ENCODE results near the gene CRKL.

Gene CRKL

DNA sequence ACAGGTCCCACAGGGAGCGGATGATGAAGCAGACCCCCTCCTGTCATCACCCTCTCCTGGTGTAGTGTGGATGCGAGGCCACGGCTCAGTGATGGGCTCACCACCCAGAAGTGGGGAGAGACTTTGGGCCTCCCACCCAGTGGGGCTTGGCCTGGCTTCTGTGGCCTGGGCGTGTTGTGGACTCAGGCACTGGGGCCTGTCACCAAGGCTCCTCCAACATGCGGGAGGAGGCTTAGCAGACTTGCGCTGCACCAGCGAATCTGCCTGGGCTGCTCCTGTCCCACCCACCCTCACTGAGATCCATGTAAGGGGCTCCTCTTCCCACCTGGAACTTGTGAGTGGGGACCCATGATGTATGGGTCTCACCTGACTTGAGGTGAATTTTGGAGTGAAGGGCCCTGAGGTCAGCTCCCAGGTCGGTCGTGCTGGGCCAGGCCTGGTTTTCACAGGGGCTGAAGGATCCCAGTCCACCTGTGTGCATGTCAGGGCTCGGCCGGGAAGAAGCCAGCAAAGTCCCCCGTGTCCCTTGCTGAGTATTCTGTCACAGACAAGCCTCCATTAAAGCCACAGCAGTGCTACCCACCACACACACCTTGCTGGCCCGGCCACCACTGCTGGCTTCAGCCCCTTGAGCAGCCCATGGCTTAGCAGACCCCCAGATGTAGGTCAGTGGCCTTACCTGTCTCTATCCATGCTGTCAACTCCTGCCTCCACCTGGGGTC, 80.5 kb downstream of the CRKL start:
- no peak for DNase-seq (ENCODE audit: low read depth)

- no peak for DNase-seq (ENCODE audit: low read depth)
These were observed 81.5 kb downstream of the CRKL start for GRCh38 chr22:20998411-20999336.

GRCh38 chr22:20999350-21000206, 82.4 kb downstream of the CRKL start:
- DNase-seq (ENCODE audit: low read depth) = no peak

DNA sequence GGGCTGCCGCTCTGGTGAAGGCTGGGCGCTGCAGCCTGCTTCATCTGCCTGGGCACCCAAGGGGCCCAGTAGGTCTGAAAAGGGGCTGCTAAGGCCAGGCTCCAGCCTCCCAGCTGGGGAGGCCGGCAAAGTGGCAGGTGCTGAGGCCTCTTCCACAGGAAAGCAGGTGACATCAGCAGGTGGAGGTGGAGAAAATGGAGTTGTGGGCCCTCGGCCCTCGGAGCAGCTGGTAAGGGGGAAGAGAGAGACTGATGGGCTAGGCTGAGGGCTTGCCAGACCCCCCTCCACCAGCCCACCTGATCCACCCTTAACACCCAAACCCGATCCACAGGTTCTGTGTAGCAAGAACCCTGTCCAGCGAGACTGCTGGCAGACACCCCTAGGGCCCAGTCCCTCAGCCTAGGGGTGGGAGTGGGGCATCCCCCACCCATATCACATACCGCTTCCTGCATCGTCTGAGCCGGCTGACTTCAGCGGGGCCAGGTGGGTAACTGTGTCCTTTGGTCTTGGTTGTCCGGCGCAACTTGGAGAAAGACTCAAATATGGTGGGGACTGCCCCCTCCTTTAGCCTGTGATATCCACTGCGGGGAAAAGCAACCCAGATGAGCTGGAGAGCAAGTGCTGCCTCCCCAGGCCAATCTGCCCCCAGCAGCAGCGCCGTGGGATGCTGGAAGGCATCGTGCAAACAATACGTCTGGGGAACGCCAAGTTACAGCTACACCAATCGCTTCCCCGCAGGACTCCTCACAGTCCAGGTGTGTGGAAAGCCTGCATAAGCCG, 83.2 kb downstream of the CRKL start:
- no peak for DNase-seq (ENCODE audit: low read depth)

GRCh38 chr22:21000987-21001600, 83.9 kb downstream of the CRKL start:
- no peak for DNase-seq (ENCODE audit: low read depth)

DNA sequence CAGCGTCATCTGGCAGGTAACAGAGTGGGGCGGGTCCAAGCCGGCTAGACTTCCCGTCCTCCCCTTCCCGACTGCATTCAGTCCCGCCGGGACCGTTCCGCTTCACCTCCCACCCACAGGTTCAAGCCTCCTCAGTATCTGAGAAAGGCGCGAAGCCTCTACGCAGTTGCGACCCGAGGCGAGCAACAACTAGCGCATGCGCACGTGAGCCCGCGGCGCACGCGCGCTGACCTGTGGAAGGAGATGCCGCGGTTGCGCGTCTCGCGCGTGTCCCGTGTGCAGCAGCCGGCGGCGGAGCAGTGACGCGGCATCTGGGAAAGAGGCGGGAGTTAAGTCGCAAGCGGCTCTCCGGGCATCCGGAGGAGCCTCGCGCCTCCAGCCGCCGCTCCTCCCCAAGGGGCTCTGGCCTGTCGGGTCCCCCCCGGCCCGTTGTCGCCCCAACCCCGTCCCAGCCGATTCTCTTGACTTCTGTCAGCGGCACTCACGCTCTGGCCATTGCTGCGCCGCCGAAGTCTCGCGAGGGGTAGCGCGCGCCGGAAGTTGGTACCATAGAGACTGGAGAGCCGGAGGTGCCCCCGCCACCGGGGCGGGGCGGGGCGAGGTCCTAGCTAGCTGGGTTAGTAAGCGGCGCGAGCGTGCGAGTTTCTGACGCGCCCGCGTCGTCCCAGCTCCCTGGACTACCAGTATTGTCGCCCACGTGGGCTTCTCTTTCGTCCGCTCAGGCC, 84.6 kb downstream of the CRKL start, which contains the start of gene THAP7:
Gene THAP7 (minus strand): TSS at position 518 of the 725 bp plus-strand sequence. CDS start 207 bp downstream, at position 311.
- DNase-seq (ENCODE audit: low read depth) = peak; percentile 95
